ENCODE data around the gene ASB13.

DNA sequence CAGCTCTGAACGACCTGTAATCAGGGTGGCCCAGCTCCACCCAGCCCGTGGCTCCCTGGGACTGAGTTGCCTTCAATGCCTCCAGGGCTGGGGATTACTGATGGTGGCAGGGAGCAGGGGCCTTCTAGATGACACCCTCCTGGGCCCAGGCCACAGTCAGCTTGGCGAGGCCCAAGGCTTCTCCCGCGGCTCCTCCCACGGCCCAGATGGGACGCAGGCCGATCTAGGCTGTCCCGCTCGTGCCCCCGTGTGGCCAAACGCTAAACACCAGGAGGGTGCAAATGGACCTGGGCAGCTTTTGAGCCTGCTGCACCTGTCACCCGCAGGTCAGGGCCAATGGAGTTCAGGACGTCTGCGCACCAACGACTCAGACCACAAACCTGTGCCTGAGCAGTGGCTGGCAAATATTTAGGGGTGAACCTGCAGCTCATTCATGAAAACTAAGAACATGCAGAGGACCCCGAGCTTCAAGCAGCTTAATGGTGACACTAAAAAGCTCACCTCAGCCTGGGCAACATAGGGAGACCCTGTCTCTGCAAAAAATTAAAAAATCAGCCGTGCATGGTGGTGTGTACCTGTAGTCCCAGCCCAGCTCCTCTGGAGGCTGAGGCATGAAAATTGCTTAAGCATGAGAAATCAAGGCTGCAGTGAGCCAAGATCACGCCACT lies 43.2 kb downstream of the ASB13 start:
- TF ChIP-seq EZH2 (IDR thresholded peaks at IDR 0.05): no peak
- no peak for TF ChIP-seq POLR2AphosphoS5 (IDR thresholded peaks at IDR 0.05; ENCODE audit: borderline replicate concordance, low read depth, low read length)

Measured in SK-N-MC (cell line).